Measurements from ENCODE around the gene CDC42EP2.

Gene CDC42EP2

GRCh38 chr11:65362966-65363365 is 48.3 kb downstream of the CDC42EP2 start:
- Histone ChIP-seq H2BK120ac (ENCODE audit: low read depth, low read length) (no peak overlapping the region), H2AFZ (ENCODE audit: low read length) (no peak overlapping the region), H3K27ac (replicated peaks; ENCODE audit: low read length) (no peak overlapping the region), H2BK15ac (ENCODE audit: low read length) (no peak overlapping the region), H3K79me1 (ENCODE audit: low read depth, low read length) (no peaks in the 10 kb centered on the region), H3K9me3 (replicated peaks in 1 of 2; ENCODE audit: control insufficient read depth in 2 of 2, insufficient read depth in 1 of 2, low read depth in 1 of 2, low read length in 2 of 2) (no peaks in the 10 kb centered on the region), H3K4me1 (ENCODE audit: control insufficient read depth in 2 of 2, insufficient read depth in 1 of 2, low read depth in 1 of 2, low read length in 2 of 2) (peaks cover 6% of the 10 kb centered on the region in 2 donors), H3K4ac (ENCODE audit: low read length) (no peak overlapping the region), H4K8ac (ENCODE audit: low read depth, low read length) (no peak overlapping the region), H3K4me3 (ENCODE audit: low read length in 2 of 2) (no peak overlapping the region), H3K36me3 (replicated peaks in 1 of 2; ENCODE audit: control insufficient read depth in 2 of 2, insufficient read depth in 2 of 2, low read length in 2 of 2) (no peaks in the 10 kb centered on the region), H3K18ac (ENCODE audit: low read length) (no peak overlapping the region), H3K27me3 (ENCODE audit: control insufficient read depth in 3 of 3, insufficient read depth in 3 of 3, low read depth in 1 of 3, low read length in 3 of 3) (no peaks in the 10 kb centered on the region), H3K4me2 (ENCODE audit: insufficient read depth, low read length, poor library complexity, severe bottlenecking) (no peak overlapping the region), H3K14ac (ENCODE audit: low read length) (no peak overlapping the region), H2BK5ac (ENCODE audit: low read length) (no peak overlapping the region), H4K91ac (ENCODE audit: low read depth, low read length, poor library complexity) (no peak overlapping the region), H2BK12ac (ENCODE audit: low read length) (no peak overlapping the region), H2AK5ac (ENCODE audit: low read depth, low read length) (no peak overlapping the region), H3K23ac (ENCODE audit: low read depth, low read length, poor library complexity) (no peak overlapping the region), H3K9ac (ENCODE audit: low read depth, low read length, poor library complexity) (no peak overlapping the region)
- DNase-seq (ENCODE audit: low spot score): no peak
- WGBS, 2 donors (ENCODE audit: extremely low coverage in 2 of 2, insufficient read length in 2 of 2, insufficient replicate concordance in 1 of 2): no CpG with 5 or more reads among the region's 6 CpGs

- no peak overlapping the region for H2BK12ac ChIP-seq (ENCODE audit: low read length)
- H4K91ac ChIP-seq (ENCODE audit: low read depth, low read length, poor library complexity): no peak overlapping the region
Observed at GRCh38 chr11:65363770-65364169, 49.1 kb downstream of the CDC42EP2 start.

GRCh38 chr11:65366340-65366773 is 51.7 kb downstream of the CDC42EP2 start:
- H3K14ac ChIP-seq (ENCODE audit: low read length): no peak overlapping the region
- H2AK5ac ChIP-seq (ENCODE audit: low read depth, low read length): no peak overlapping the region
- H3K9me3 ChIP-seq (replicated peaks in 1 of 2; ENCODE audit: control insufficient read depth in 2 of 2, insufficient read depth in 1 of 2, low read depth in 1 of 2, low read length in 2 of 2): no peaks in the 10 kb centered on the region
- H2BK5ac ChIP-seq (ENCODE audit: low read length): no peak overlapping the region
- no peak overlapping the region for H4K91ac ChIP-seq (ENCODE audit: low read depth, low read length, poor library complexity)
- H3K4me2 ChIP-seq (ENCODE audit: insufficient read depth, low read length, poor library complexity, severe bottlenecking): no peak overlapping the region
- H2BK120ac ChIP-seq (ENCODE audit: low read depth, low read length): no peak overlapping the region
- peak; percentile 61 for DNase-seq (ENCODE audit: low spot score)
- H2BK15ac ChIP-seq (ENCODE audit: low read length): no peak overlapping the region
- H3K4me3 ChIP-seq (ENCODE audit: low read length in 2 of 2): no peak overlapping the region
- no peak overlapping the region for H3K18ac ChIP-seq (ENCODE audit: low read length)
- no peaks in the 10 kb centered on the region for H3K79me1 ChIP-seq (ENCODE audit: low read depth, low read length)
- no CpG with 5 or more reads among the region's 4 CpGs for WGBS, 2 donors (ENCODE audit: extremely low coverage in 2 of 2, insufficient read length in 2 of 2, insufficient replicate concordance in 1 of 2)
- no peak overlapping the region for H3K4ac ChIP-seq (ENCODE audit: low read length)
- no peak overlapping the region for H2BK12ac ChIP-seq (ENCODE audit: low read length)
- H4K8ac ChIP-seq (ENCODE audit: low read depth, low read length): no peak overlapping the region
- peak overlapping the region; percentile 60 for H2AFZ ChIP-seq (ENCODE audit: low read length)
- no peaks in the 10 kb centered on the region for H3K36me3 ChIP-seq (replicated peaks in 1 of 2; ENCODE audit: control insufficient read depth in 2 of 2, insufficient read depth in 2 of 2, low read length in 2 of 2)
- H3K4me1 ChIP-seq (ENCODE audit: control insufficient read depth in 2 of 2, insufficient read depth in 1 of 2, low read depth in 1 of 2, low read length in 2 of 2): no peaks in the 10 kb centered on the region
- peaks cover 0 to 3% (median 0%) of the 10 kb centered on the region in 3 experiments for H3K27me3 ChIP-seq (ENCODE audit: control insufficient read depth in 3 of 3, insufficient read depth in 3 of 3, low read depth in 1 of 3, low read length in 3 of 3)
- H3K23ac ChIP-seq (ENCODE audit: low read depth, low read length, poor library complexity): no peak overlapping the region
- H3K27ac ChIP-seq (replicated peaks; ENCODE audit: low read length): no peak overlapping the region
- H3K9ac ChIP-seq (ENCODE audit: low read depth, low read length, poor library complexity): no peak overlapping the region

More at GRCh38 chr11:65363770-65364169, 49.1 kb downstream of the CDC42EP2 start:
- Histone ChIP-seq H3K18ac (ENCODE audit: low read length) (no peak overlapping the region), H2BK15ac (ENCODE audit: low read length) (no peak overlapping the region), H3K9ac (ENCODE audit: low read depth, low read length, poor library complexity) (no peak overlapping the region), H3K36me3 (replicated peaks in 1 of 2; ENCODE audit: control insufficient read depth in 2 of 2, insufficient read depth in 2 of 2, low read length in 2 of 2) (no peaks in the 10 kb centered on the region), H4K8ac (ENCODE audit: low read depth, low read length) (no peak overlapping the region), H3K14ac (ENCODE audit: low read length) (no peak overlapping the region), H3K4me3 (ENCODE audit: low read length in 2 of 2) (no peak overlapping the region), H3K9me3 (replicated peaks in 1 of 2; ENCODE audit: control insufficient read depth in 2 of 2, insufficient read depth in 1 of 2, low read depth in 1 of 2, low read length in 2 of 2) (no peaks in the 10 kb centered on the region), H2BK5ac (ENCODE audit: low read length) (no peak overlapping the region), H2AFZ (ENCODE audit: low read length) (no peak overlapping the region), H2BK120ac (ENCODE audit: low read depth, low read length) (no peak overlapping the region), H3K23ac (ENCODE audit: low read depth, low read length, poor library complexity) (no peak overlapping the region), H3K79me1 (ENCODE audit: low read depth, low read length) (no peaks in the 10 kb centered on the region), H3K27ac (replicated peaks; ENCODE audit: low read length) (no peak overlapping the region), H3K4me1 (ENCODE audit: control insufficient read depth in 2 of 2, insufficient read depth in 1 of 2, low read depth in 1 of 2, low read length in 2 of 2) (peaks cover 6% of the 10 kb centered on the region in 2 donors), H3K4me2 (ENCODE audit: insufficient read depth, low read length, poor library complexity, severe bottlenecking) (no peak overlapping the region), H3K4ac (ENCODE audit: low read length) (no peak overlapping the region), H3K27me3 (ENCODE audit: control insufficient read depth in 3 of 3, insufficient read depth in 3 of 3, low read depth in 1 of 3, low read length in 3 of 3) (no peaks in the 10 kb centered on the region), H2AK5ac (ENCODE audit: low read depth, low read length) (no peak overlapping the region)
- no CpG with 5 or more reads among the region's 3 CpGs for WGBS, 2 donors (ENCODE audit: extremely low coverage in 2 of 2, insufficient read length in 2 of 2, insufficient replicate concordance in 1 of 2)
- DNase-seq (ENCODE audit: low spot score): no peak

DNA sequence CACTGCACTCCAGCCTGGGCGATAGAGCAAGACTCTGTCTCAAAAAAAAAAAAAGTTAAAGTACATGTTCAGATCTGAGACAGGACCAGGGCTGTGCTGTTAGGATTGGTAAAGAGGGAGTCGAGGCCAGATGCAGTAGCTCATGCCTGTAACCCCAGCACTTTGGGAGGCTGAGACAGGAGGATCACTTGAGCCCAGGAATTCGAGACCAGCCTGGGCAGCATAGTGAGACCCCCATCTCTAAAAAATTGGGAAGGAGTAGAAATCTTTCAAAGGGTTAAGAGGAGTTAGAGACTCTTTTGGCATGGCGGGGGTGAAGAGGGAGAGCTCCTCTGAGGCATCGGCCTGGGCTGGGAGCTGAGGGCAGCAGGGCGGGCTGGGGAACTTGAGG is 56.0 kb downstream of the CDC42EP2 start:
- Histone ChIP-seq H3K27ac (replicated peaks; ENCODE audit: low read length) (no peak overlapping the region), H2BK5ac (ENCODE audit: low read length) (no peak overlapping the region), H3K14ac (ENCODE audit: low read length) (no peak overlapping the region), H4K8ac (ENCODE audit: low read depth, low read length) (no peak overlapping the region), H3K4me3 (ENCODE audit: low read length in 2 of 2) (no peak overlapping the region), H3K9ac (ENCODE audit: low read depth, low read length, poor library complexity) (no peak overlapping the region), H3K4ac (ENCODE audit: low read length) (no peak overlapping the region), H3K79me1 (ENCODE audit: low read depth, low read length) (no peaks in the 10 kb centered on the region), H3K27me3 (ENCODE audit: control insufficient read depth in 3 of 3, insufficient read depth in 3 of 3, low read depth in 1 of 3, low read length in 3 of 3) (peaks cover 0 to 15% (median 0%) of the 10 kb centered on the region in 3 experiments), H3K36me3 (replicated peaks in 1 of 2; ENCODE audit: control insufficient read depth in 2 of 2, insufficient read depth in 2 of 2, low read length in 2 of 2) (no peaks in the 10 kb centered on the region), H2BK12ac (ENCODE audit: low read length) (no peak overlapping the region), H2BK120ac (ENCODE audit: low read depth, low read length) (no peak overlapping the region), H2AFZ (ENCODE audit: low read length) (no peak overlapping the region), H3K4me2 (ENCODE audit: insufficient read depth, low read length, poor library complexity, severe bottlenecking) (no peak overlapping the region), H2BK15ac (ENCODE audit: low read length) (no peak overlapping the region), H3K9me3 (replicated peaks in 1 of 2; ENCODE audit: control insufficient read depth in 2 of 2, insufficient read depth in 1 of 2, low read depth in 1 of 2, low read length in 2 of 2) (peaks cover 0 to 2% of the 10 kb centered on the region in 2 donors), H3K18ac (ENCODE audit: low read length) (no peak overlapping the region), H4K91ac (ENCODE audit: low read depth, low read length, poor library complexity) (no peak overlapping the region), H2AK5ac (ENCODE audit: low read depth, low read length) (no peak overlapping the region), H3K23ac (ENCODE audit: low read depth, low read length, poor library complexity) (no peak overlapping the region), H3K4me1 (ENCODE audit: control insufficient read depth in 2 of 2, insufficient read depth in 1 of 2, low read depth in 1 of 2, low read length in 2 of 2) (no peaks in the 10 kb centered on the region)
- no peak for DNase-seq (ENCODE audit: low spot score)
- WGBS, 2 donors (ENCODE audit: extremely low coverage in 2 of 2, insufficient read length in 2 of 2, insufficient replicate concordance in 1 of 2): no CpG with 5 or more reads among the region's 6 CpGs

All from neuronal stem cell (in vitro differentiated cells).